ENCODE results near the gene SEPTIN6.

GRCh38 chrX:119696251-119696890 lies 3.4 kb upstream of the SEPTIN6 start:
- TF ChIP-seq CTCF (IDR thresholded peaks at IDR 0.05) (no peak), EZH2 (IDR thresholded peaks at IDR 0.05; ENCODE audit: borderline replicate concordance, insufficient read depth, low read depth, low read length, poor library complexity, severe bottlenecking) (no peak)
